Measurements from ENCODE around the gene DIDO1. TPM values are rescaled to one million over a fixed set of nuclear protein-coding genes. Genes with fewer than 3 reads are reported as not detected.

The DIDO1 gene
- total RNA-seq, 1 donor from 2014 or later, result 58.7 TPM

DNA sequence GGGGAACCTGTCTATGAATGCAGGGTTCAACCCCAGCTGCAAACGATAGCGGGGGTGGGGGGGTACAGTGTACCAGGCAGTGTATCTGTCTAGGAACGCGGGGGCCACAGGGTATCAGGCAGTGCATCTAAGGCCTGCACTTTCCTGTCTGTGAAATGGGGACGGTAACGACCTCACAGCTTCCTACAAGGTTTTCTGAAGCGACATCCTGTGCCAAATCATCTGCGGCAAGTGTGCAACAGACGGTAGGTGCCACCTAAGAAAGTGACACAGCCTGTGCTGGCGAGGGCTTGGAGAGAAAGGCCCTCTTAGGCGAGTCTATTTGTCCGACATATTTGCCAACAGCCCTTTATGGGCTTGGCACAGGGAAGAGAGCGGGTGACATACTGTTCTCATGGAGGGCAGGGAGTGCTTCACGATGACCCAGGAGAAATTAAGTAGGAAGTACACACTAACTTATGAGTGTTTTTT, 3.8 kb downstream of the DIDO1 start:
- H3K9me3 ChIP-seq, result no peaks in the 10 kb centered on the region
- H3K27ac ChIP-seq, result peak overlapping the region; percentile 96
- TF ChIP-seq POLR2A (IDR thresholded peaks at IDR 0.05) (no peak), CTCF (IDR thresholded peaks at IDR 0.05) (no peak), POLR2AphosphoS5 (IDR thresholded peaks at IDR 0.05; ENCODE audit: insufficient read depth in 1 of 2, low read depth in 1 of 2) (no peak)
- H3K27me3 ChIP-seq, result no peaks in the 10 kb centered on the region
- no peak for DNase-seq (ENCODE audit: extremely low spot score in 2 of 2)
- intact Hi-C loops (cut with DNase I), result no loop called here
- H3K36me3 ChIP-seq, result no peaks in the 10 kb centered on the region
- H3K4me1 ChIP-seq, result peaks cover 87% of the 10 kb centered on the region
- H3K4me3 ChIP-seq, result peak overlapping the region in 1 of 2 donors; percentile 18

DNA sequence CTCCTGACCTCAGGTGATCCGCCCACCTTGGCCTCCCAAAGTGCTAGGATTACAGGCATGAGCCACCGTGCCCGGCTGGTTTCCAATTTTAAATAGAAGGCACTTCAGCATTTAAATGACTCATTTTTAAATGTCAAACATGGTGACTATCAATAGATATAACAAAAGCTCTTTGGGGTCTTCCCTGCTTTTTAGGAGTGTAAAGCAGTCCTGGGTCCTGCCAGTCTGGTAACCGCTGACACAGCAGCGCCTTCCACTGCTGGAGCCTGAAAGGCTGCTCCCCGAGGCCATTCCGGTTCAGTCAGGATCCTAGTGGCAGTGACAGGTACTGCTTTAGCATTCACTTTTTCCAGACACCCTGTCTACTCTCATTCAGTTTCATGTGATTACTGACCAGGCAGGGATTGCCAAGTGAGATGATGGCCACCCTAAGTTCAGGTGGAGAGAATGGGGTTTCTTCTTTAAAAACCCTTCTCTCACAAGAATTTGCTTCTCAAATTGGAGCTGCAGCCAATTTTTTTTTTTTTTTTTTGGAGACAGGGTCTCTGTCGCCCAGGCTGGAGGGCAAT, 5.1 kb downstream of the DIDO1 start:
- Histone ChIP-seq H3K36me3 (no peaks in the 10 kb centered on the region), H3K4me3 (no peak overlapping the region), H3K27me3 (no peaks in the 10 kb centered on the region), H3K27ac (no peak overlapping the region), H3K4me1 (peaks cover 91% of the 10 kb centered on the region), H3K9me3 (no peaks in the 10 kb centered on the region)
- DNase-seq (ENCODE audit: extremely low spot score in 2 of 2), result no peak
- TF ChIP-seq POLR2A (IDR thresholded peaks at IDR 0.05) (no peak), CTCF (IDR thresholded peaks at IDR 0.05) (peak in 1 of 3 experiments; percentile 15), POLR2AphosphoS5 (IDR thresholded peaks at IDR 0.05; ENCODE audit: insufficient read depth in 1 of 2, low read depth in 1 of 2) (peak in 1 of 2 donors; percentile 45)
- intact Hi-C loops (cut with DNase I), result no loop called here

DNA sequence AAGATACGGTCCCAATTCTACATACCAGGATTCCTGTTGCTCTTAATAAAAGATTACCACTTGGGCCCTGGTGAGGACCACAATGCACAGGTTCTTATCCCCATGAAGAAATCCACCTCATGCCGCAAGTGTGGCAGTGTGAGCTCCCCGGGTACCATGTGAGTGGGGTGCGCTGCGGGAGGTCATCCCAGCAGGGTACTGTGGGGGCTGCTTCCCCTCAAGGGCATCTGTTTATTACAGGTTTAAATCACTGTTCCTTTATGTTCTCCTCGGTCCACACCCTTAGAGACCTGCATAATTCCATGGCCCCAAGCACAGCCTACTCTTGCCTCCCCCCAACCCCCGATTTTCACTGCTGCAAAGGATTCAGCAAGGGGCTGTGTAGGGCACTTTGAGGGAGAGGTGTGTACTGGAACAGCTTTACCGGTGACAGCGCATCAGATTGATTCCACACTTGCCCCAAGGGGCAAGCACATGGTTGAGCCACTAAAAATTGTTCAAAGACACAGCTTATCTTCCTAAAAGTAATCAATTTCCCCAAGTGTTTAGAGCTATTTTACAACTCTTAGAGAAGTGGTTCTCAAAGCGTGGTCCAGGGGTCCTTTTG, 6.2 kb downstream of the DIDO1 start:
- no peak for DNase-seq (ENCODE audit: extremely low spot score in 2 of 2)
- H3K4me3 ChIP-seq, result no peak overlapping the region
- H3K36me3 ChIP-seq, result no peaks in the 10 kb centered on the region
- intact Hi-C loops (cut with DNase I), result no loop called here
- TF ChIP-seq POLR2A (IDR thresholded peaks at IDR 0.05) (no peak), CTCF (IDR thresholded peaks at IDR 0.05) (no peak), POLR2AphosphoS5 (IDR thresholded peaks at IDR 0.05; ENCODE audit: insufficient read depth in 1 of 2, low read depth in 1 of 2) (no peak)
- H3K9me3 ChIP-seq, result no peaks in the 10 kb centered on the region
- no peaks in the 10 kb centered on the region for H3K27me3 ChIP-seq
- peaks cover 98% of the 10 kb centered on the region for H3K4me1 ChIP-seq
- H3K27ac ChIP-seq, result no peak overlapping the region

- Histone ChIP-seq H3K36me3 (no peaks in the 10 kb centered on the region), H3K4me3 (no peak overlapping the region), H3K27ac (no peak overlapping the region), H3K4me1 (peaks cover 98% of the 10 kb centered on the region), H3K9me3 (no peaks in the 10 kb centered on the region), H3K27me3 (no peaks in the 10 kb centered on the region)
- intact Hi-C loops (cut with DNase I), result no loop called here
- DNase-seq (ENCODE audit: extremely low spot score in 2 of 2), result no peak
- no peak for TF ChIP-seq CTCF (IDR thresholded peaks at IDR 0.05)
- TF ChIP-seq POLR2A (IDR thresholded peaks at IDR 0.05), result no peak
- no peak for TF ChIP-seq POLR2AphosphoS5 (IDR thresholded peaks at IDR 0.05; ENCODE audit: insufficient read depth in 1 of 2, low read depth in 1 of 2)
These were observed 7.5 kb downstream of the DIDO1 start for GRCh38 chr20:62918831-62919230.

- H3K4me3 ChIP-seq, result no peak overlapping the region
- H3K4me1 ChIP-seq, result peaks cover 98% of the 10 kb centered on the region
- intact Hi-C loops (cut with DNase I), result no loop called here
- H3K27me3 ChIP-seq, result no peaks in the 10 kb centered on the region
- no peaks in the 10 kb centered on the region for H3K9me3 ChIP-seq
- no peak overlapping the region for H3K27ac ChIP-seq
- H3K36me3 ChIP-seq, result peaks cover 0 to 2% of the 10 kb centered on the region in 2 donors
- no peak for TF ChIP-seq CTCF (IDR thresholded peaks at IDR 0.05)
- TF ChIP-seq POLR2A (IDR thresholded peaks at IDR 0.05), result no peak
- no peak for TF ChIP-seq POLR2AphosphoS5 (IDR thresholded peaks at IDR 0.05; ENCODE audit: insufficient read depth in 1 of 2, low read depth in 1 of 2)
- DNase-seq (ENCODE audit: extremely low spot score in 2 of 2), result no peak
These were observed 8.2 kb downstream of the DIDO1 start for GRCh38 chr20:62918147-62918546.

Measured in vagina (tissue), 2 donors.